Measurements from ENCODE around the gene MRPS6.

- no peak for TF ChIP-seq CTCF (IDR thresholded peaks at IDR 0.05)
- TF ChIP-seq EP300 (IDR thresholded peaks at IDR 0.05), result no peak
- no peak for TF ChIP-seq POLR2A (IDR thresholded peaks at IDR 0.05)
Observed at GRCh38 chr21:34105947-34106541, 32.7 kb downstream of the MRPS6 start.
